ENCODE data around the gene EXOC6B.

- TF ChIP-seq POLR2A (IDR thresholded peaks at IDR 0.05; ENCODE audit: low read depth, low read length) (no peak), TAF1 (IDR thresholded peaks at IDR 0.05; ENCODE audit: low read depth, low read length) (no peak), SPI1 (IDR thresholded peaks at IDR 0.05; ENCODE audit: low read depth, low read length) (no peak), PAX5 (IDR thresholded peaks at IDR 0.05; ENCODE audit: insufficient read depth, low read length, severe bottlenecking) (no peak), POLR2AphosphoS5 (IDR thresholded peaks at IDR 0.05; ENCODE audit: low read depth, low read length) (no peak)
These were observed 698.3 kb downstream of the EXOC6B start for GRCh38 chr2:72127401-72128058.

Data from GM12891 (cell line).